RPMI8226 (cell line): ENCODE results near the gene ODC1.
"Not testable (repeated sequence)": the region's sequence is repeated elsewhere in the genome, so short reads cannot be mapped to it uniquely, and the experiment has no call there.

ENCODE experiments used
- DNase-seq: peaks from one replicate; pipeline ENCODE4 v3.0.0-alpha.2; 2015

ODC1 gene

DNA sequence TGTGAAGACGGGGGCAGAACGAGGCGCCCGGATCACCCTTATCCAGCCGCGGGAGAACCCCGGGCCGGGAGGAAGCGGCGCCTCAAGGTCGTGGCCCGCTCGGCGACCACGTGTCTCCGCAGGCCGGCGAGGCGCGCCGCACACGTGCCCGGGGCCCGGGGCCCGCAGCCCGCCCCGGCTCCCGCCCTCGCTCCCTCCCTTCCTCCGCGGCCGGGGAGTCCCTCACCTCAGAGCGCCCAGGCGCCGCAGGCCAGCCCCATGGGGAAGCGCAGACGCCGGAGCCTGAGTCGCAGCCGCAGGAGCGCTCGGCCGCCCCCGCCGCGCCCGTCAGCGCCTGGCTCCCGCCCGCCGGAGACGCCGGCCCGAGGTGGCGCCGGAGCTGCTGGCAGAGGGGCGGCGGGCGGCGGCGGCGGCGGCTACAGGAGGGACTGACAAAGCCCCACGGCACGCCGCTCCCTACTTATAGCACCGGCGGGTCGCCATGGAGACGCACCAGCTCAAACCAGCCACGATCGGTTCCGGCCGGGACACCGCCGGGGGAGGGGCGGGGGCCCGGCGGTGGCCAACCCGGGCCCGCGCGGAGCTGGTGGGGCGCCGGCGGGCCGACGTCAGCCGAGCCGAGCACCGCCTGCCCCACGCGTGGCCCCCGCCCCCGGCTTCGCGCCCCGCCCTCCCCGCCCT, at the start of gene ODC1:
Gene ODC1 (minus strand): TSS at position 433 of the 681 bp plus-strand sequence. CDS start 3,295 bp downstream, outside the sequence.
- peak; percentile 97 for DNase-seq

DNA sequence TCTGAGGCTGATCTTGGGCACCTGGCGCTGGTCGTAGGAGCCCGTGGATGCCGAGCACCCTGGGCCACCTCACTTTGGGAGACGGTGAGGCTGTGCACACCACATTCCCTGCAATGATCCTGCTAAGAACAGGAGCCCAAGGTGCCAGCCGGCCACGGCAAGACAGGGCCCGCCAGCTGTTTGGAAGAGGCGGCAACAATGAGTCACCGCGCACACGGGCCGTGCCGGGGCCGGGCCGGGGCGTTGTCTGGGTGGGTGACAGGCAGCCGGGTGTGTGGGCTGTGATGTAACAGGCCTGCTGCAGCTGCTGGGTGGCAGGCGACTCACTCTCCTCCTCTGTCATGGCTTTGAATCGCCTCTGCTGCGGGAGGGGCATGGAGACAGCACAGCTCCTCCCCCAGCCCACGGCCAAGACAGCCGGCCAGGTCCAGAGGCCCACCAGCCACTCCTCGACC, 49.7 kb upstream of the ODC1 start:
- DNase-seq = peak; percentile 68

DNA sequence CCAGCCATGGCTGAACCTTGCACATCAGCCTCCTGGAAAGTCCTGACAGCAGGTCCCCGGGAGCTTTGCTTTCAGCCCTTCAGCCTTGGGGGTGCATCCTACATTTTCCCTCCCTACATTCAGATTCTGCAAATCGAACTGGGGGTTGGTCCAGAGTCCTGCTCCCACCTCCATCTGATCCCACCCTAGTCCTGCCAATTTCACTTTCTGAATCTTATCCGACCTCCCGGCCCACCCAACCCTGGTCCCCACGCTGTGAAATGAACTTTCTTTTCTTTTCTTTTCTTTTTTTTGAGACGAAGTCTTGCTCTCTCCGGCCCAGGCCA, 47.8 kb upstream of the ODC1 start:
- DNase-seq = no peak

GRCh38 chr2:10495311-10495987, 47.3 kb upstream of the ODC1 start:
- DNase-seq = no peak

GRCh38 chr2:10494351-10495066, 46.4 kb upstream of the ODC1 start:
- DNase-seq = no peak

GRCh38 chr2:10493634-10494281, 45.6 kb upstream of the ODC1 start:
- peak; percentile 70 for DNase-seq

DNA sequence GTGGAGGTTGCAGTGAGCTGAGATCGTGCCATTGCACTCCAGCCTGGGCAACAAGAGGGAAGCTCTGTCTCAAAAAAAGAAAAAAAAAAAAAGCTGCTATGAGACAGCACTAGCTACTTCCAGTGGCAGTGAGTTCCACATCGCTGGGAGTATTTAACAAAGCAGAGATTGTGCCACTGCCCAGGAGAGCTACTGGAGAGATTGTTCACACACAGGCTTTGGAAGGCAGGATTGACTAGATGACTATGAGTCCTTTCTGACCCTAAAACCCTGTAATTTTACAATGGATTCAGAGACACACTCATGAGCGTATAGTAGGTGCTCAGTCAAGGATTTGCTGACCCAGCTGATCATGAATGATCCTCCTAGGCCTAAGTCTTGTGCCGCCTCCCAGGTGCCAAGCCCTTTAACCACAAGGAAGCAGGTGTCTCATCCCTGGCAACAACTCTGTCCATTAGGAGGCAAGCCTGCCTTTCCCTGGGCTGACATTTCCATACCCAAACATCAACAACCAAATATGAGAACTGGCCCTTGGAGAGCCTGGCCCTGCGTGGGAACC, 45.0 kb upstream of the ODC1 start:
- DNase-seq = peak; percentile 43

DNA sequence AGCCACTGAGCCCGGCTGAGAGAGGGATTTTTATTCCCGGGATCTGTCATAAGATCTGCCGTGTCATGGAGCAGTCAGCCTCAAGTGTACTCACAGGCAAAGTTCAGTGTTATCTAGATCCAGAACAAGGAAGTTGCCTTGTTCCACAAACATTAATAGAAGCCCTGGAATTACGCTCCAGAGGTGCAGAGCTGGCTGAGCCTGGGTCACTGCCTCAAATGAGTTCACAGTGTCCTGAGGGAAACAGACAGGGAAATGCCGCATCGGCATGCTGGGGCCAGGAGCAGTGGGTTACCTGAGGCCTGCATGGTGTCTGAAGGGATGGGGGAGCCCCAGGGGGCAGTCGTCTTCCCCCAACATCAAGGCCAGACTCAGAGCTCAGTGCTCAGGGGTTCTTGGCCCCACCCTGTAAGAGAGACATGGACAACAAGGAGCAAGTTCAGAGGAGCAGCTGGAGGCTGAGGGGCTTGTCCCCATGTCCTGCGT, 42.7 kb upstream of the ODC1 start:
- DNase-seq = no peak

GRCh38 chr2:10489842-10490555, 41.9 kb upstream of the ODC1 start:
- no peak for DNase-seq

DNA sequence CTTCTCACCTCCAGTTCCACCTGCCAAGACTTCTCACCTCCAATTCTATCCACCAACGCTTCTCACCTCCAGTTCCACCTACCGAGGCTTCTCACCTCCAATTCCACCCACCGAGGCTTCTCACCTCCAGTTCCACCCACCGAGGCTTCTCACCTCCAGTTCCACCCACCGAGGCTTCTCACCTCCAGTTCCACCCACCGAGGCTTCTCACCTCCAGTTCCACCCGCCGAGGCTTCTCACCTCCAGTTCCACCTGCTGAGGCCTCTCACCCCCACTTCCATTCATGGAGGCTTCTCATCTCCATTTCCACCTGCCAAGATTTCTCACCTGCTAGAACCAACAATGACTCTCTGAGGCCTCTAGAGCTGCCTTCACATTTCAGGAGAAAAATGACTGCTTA, 40.0 kb upstream of the ODC1 start:
- not testable (repeated sequence) for DNase-seq

GRCh38 chr2:10487741-10488104, 39.6 kb upstream of the ODC1 start:
- DNase-seq = not testable (repeated sequence)

- DNase-seq = no peak
Measured at GRCh38 chr2:10487081-10487740, 39.1 kb upstream of the ODC1 start.

DNA sequence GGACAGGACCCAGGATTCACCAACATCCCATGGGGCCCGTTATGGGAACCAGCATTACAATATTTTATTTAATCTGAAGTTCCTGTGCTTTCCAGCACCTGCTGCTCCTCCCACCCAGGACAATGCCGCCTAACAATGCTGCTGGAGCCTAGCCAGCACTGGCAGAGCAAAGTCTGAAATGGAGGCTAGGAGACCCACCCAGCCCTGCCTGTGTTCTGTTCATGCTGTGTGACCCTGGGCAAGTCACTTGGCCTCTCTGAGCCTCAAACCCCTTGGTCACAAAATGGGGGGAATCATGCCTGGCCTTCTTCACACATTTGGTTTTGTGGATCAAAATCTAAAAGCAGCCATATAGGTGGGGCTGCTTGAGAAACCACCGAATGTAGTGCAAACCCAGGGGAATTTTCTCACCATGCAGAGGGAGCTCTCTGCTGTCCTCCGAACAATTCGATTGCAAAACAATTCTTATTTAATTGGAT, 38.5 kb upstream of the ODC1 start:
- DNase-seq = no peak

- no peak for DNase-seq
Measured at GRCh38 chr2:10486091-10486490, 38.0 kb upstream of the ODC1 start.

DNA sequence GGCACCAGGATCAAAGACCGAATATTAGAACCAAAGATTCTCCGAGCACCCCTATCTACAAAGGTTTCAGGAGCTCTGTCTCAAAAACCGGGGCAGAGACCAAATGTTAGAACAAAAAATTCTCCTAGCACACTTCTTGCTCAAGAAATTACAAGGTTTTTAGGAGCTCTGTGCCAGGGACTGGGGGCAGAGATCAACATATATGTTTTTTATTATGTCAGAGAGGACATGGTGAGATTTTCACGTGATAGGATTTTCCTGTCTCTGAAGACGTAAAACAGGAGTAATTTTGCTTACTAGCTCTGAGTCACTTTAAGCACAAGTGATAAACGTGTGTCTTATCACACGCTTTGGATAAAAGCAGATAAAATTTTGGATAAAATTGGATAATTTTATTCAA, 34.8 kb upstream of the ODC1 start:
- DNase-seq = no peak

DNA sequence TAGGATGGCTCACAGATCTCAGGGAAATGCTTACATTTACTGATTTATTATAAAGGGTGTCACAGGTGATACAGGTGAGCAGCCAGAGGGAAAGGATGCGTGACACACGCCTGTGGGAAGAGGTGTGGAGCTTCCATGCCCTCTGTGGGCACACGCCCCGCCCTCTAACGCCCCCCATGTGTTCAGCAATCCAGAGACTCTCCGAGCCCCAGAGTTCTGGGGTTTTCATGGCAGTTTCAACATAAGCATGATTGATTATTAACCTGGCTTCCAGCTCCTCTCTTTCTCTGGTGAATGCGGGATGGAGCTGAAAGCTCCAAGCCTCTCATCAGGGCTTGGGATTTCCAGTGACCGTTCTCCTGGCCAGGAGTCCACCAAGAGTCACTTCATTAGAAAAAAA, 34.3 kb upstream of the ODC1 start:
- DNase-seq = no peak

DNA sequence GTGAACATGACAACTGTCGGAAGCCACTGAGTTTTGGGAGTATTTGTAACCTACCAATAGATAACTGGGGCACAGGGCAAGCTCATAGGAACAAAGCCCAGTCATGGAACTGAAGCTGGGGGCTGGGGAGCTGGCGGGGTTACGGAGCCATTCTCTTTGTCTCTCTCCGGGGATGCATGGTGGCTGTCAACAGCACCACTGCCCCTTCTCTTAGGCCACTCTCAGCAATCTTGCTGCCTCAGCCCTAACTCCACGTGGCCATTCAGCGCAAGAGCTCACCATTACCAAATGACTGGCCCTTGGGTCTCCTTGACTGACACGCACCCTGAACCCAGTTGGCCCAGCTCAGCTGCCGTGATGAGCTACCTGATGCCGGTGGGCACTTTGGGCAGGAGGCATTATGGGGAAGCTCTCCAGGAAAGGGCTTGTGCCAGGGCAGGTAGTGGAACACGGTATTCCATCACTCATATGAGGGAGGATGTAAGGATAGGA, 33.6 kb upstream of the ODC1 start:
- DNase-seq = no peak

GRCh38 chr2:10481055-10481665, 33.0 kb upstream of the ODC1 start:
- no peak for DNase-seq

- DNase-seq = no peak
Measured at GRCh38 chr2:10480359-10480949, 32.3 kb upstream of the ODC1 start.

GRCh38 chr2:10478916-10479315, 30.8 kb upstream of the ODC1 start:
- DNase-seq = no peak

- no peak for DNase-seq
Measured at GRCh38 chr2:10478298-10478625, 30.1 kb upstream of the ODC1 start.
